GM19324 (cell line): ENCODE measurements around the gene COMTD1.
"Not testable (repeated sequence)": the region's sequence is repeated elsewhere in the genome, so short reads cannot be mapped to it uniquely, and the experiment has no call there.

Experiments
- ATAC-seq: cut with Tn5 transposase; IDR thresholded peaks from one replicate; pipeline ENCODE4 v1.9.1; 2021; ENCODE audit warnings: mild to moderate bottlenecking, moderate library complexity; ENCODE audit not compliant: unreplicated experiment, low FRiP score

The COMTD1 gene

DNA sequence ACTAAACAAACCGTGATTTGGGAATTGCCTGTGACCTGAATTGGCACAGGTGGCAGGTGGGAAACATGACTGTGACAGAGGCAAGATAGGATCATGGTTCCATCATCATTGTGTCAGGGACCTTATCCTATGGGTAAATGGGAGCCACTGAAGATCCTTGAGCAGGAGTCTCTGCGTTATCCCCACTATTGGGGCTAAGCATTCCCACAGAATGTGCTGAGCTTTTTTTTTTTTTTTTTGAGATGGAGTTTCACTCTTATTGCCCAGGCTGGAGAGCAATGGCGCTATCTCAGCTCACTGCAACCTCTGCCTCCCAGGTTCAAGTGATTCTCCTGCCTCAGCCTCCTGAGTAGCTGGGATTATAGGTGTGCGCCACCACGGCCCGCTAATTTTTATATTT lies 35.8 kb downstream of the COMTD1 start:
- ATAC-seq, result not testable (repeated sequence)

DNA sequence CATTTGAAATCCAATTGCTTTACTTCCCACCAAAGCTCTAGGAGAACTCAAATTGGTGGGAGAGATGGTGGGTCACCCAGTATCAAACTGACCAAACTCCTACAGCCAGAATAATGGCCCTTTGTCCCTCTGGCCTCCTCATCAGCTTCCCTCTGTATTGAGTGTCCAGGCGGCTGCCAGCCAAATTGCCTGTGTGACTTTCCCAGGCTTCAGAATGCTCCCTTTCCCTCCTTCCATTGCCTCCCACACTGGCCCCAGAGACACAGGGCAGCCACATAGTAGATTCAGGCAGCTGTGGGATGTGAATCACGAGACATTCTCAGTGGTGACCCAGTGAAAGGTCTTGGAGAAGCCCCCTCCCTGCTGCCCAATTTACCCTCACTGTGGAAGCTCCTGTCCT lies 37.9 kb downstream of the COMTD1 start:
- ATAC-seq, result no peak

DNA sequence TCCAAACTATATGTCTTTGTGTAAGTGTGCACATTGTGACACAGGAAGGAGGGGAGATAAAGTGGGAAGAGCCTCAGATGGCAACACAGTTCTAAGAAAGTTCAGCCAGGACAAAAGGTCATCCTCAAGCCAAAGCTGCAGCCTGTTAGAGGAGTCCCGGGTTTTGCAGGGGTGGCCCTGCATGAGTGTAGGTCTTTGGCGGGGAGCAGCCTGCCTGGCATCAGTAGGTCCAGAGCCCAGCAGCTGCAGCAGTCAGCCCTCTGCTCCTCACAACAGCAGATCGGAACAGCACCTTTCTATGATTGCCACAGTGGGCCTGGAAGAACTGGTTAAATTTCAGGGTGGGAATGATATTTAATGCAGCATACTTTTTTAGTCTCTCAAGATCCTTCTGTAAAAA lies 38.7 kb downstream of the COMTD1 start:
- ATAC-seq, result no peak

DNA sequence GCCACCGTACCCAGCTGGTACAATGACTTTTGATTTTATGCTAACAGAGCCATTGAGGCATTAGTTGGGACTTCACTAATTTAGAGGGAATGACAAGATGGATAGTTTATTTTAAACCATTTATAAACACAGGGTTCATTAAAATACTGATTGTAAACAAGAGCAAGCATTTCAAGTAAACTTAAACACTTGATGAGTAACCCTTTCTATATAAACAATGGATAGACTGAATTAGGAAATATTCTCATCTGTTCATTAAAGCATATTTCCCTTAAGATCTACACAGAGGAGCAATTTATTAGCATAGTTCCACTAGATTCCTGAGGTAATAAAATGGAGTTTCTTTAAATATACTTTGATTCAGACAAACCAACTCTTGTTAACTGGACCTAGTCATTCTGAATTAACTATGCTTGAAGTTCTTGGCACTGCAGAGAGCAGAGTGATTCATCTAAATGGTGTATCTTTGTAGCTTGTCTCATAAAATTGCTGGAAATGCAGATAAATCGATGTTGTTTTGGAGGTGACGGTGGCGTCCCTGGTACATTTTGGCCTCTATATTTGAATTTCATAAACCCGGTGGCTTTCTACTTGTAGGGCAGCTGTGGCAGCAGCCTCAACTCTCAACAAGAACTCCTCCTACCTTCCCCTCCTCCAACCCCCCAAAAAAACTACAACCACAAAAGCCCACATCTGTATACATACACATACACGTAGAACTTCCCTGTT lies 40.6 kb downstream of the COMTD1 start:
- ATAC-seq, result no peak

DNA sequence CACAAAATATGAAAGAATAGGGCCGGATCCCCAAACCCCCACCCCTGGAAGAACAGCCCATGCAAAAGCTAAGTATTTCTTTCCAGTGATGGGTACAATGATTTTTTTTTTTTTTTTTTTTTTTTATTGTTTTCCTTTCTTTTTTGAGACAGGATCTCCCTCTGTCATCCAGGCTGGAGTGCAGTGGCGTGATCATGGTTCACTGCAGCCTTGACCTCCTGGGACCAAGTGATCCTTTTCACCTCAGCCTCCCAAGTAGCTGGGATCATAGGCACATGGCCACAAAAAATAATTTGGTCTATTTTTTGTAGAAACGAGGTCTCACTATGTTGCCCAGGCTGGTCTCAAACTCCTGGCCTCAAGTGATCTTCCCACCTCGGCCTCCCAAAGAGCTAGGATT lies 41.1 kb downstream of the COMTD1 start:
- not testable (repeated sequence) for ATAC-seq

DNA sequence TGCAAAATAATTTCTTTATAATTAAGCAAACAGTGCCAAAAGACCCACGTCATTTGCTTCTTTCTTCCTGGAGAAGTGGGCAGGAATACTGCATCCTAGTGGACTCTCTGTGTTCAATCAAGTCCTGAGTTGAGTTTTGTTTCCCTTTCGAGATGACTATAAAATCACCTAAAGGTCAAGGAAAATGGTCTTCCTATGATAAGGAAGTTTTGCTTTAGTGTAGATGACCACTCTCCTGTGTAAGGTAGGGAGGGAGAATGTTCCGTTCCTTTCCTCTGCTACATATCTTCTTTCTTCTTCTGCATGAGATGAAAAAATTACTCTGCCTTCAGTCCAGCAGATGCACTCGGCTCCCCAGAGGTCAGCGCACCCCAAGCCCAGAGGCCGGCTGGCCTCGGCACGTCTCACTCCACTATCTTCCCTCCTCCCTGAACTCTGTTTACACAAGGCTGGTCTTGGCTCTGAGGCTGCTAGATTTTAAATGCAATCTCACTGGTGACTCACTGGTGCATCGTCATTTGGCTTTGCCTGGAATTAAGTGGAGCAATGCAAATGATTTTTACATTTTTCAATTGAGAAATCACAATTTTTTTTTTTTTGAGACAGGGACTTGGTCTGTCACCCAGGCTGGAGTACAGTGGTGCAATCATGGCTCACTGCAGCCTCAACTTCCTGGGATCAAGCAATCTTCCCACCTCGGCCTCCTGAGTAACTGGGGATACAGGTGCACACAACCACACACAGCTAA lies 43.8 kb downstream of the COMTD1 start:
- ATAC-seq, result no peak

DNA sequence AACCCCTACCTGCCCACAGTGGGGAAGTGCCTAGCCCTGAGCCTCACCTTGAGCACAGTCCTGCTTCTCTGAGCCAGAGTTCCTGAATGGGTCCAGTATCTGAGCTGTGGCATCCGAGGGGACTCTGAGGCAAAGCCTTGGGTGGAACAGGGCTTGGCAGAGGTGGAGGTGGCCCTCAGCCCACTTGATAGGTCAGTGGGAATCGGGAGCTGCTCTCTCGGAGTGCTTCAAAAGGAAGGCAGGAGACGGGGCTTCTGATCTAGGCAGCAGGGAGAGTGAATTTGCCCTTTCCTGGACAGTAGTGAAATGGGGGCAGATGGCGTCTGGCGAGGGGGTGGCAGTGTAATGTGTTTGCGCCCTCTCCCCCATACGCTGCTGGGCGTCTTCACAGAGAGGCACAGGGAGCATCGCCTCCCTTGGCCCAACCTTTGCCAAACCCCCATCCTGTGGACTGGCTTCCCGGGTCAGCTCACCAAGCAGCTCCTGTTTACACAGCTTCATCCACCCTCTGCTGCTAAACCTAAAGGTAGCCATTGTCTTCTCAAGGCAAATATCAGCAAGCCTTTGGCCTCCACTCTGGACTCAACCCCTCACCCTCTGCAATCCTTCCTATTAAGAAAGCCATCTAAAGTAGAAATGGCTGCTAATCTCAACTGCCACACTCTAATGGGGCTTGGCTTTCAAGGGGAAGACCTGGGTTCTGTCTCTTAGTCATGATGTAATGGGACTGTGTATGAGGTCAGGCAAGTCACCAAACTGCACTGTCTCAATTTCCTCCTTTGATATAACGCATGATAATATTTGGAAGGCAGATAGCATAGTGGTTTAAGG lies 46.3 kb downstream of the COMTD1 start:
- ATAC-seq, result no peak

DNA sequence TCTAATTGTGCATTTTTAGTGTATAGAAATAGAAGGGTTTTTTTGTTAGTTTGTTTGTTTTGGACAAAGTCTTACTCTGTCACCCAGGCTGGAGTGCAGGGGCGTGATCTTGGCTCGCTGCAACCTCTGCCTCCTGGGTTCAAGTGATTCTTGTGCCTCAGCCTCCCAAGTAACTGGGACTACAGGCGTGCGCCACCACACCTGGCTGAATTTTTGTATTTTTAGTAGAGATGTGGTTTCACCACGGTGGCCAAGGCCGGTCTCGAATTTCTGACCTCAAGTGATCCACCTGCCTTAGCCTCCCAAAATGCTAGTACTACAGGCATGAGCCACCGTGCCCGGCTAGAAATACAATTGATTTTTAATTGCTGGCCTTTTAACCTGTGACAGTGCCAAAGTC lies 47.2 kb downstream of the COMTD1 start:
- not testable (repeated sequence) for ATAC-seq

DNA sequence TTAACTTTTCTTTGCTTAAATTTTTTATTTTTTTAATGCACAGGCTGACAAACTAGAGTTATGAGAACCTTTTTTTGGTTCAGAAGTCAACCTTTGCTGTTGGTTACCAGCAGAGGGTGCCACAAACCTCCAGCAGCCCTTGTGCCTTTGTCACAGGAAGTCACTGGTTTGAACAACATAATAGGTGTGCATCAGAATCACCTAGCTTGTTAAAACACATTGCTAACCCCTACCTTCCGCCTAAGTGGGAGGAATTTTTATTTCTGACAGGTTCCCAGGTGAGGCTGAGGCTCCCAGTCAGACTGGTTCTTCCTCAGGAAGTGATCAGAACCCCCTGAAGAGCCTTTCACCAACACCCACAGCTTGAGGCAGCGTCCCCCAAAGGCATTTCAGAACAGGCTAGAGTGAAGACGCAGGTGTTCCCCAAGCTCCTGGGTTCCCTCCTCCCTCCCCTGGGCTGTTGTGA lies 47.8 kb downstream of the COMTD1 start:
- no peak for ATAC-seq

DNA sequence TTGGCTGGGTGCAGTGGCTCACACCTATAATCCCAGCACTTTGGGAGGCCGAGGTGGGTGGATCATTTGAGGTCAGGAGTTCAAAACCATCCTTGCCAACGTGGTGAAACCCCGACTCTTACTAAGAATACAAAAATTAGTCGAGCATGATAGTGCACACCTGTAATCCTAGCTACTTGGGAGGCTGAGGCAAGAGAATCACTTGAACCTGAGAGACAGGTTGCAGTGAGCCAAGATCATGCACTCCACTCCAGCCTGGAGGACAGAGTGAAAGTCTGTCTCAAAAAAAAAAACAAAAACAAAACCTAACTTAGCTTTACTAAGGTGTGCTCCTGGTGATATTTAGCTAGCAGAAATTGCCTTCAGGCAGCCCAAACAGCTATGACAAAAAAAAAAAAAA lies 49.4 kb downstream of the COMTD1 start:
- ATAC-seq, result no peak
